ENCODE measurements around the gene ARMC12.
A peak's percentile ranks its signal among the peaks of the same experiment; 100 is the strongest.

Gene ARMC12

DNA sequence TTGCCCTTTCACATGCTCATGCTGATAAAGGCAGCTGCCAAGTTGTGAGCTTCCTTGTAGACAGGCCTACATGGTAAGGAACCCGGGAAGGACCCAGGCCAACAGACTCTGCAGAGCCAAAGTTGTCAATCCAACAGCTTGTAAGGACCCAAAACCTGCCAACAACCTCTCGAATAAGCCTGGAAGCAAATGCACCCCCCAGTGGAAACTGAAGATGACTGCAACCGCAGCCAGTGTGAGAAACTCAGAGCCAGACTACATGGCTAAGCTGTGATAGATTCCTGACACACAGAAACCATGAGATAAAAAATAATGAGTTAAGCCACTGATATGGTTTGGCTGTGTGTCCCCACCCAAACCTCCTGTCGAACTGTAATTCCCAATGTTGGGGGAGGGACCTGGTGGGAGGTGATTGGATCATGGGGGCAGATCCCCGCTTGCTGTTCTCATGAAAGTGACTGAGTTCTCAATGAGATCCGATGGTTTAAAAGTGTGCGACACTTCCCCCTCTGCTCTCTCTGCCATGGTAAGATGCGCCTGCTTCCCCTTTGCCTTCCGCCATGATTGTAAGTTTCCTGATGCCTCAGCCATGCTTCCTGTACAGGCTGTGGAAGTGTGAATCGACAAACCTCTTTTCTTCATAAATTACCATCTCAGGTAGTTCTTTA, 20.8 kb downstream of the ARMC12 start:
- peak; percentile 21 for DNase-seq (ENCODE audit: low read depth)
- TF ChIP-seq, protein P1, sequence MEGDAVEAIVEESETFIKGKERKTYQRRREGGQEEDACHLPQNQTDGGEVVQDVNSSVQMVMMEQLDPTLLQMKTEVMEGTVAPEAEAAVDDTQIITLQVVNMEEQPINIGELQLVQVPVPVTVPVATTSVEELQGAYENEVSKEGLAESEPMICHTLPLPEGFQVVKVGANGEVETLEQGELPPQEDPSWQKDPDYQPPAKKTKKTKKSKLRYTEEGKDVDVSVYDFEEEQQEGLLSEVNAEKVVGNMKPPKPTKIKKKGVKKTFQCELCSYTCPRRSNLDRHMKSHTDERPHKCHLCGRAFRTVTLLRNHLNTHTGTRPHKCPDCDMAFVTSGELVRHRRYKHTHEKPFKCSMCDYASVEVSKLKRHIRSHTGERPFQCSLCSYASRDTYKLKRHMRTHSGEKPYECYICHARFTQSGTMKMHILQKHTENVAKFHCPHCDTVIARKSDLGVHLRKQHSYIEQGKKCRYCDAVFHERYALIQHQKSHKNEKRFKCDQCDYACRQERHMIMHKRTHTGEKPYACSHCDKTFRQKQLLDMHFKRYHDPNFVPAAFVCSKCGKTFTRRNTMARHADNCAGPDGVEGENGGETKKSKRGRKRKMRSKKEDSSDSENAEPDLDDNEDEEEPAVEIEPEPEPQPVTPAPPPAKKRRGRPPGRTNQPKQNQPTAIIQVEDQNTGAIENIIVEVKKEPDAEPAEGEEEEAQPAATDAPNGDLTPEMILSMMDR (IDR thresholded peaks at IDR 0.05; ENCODE audit: low read depth, low read length, missing control alignments), result peak; percentile 69
- no peak overlapping the region for H3K4me3 ChIP-seq (ENCODE audit: low read depth, low read length)

DNA sequence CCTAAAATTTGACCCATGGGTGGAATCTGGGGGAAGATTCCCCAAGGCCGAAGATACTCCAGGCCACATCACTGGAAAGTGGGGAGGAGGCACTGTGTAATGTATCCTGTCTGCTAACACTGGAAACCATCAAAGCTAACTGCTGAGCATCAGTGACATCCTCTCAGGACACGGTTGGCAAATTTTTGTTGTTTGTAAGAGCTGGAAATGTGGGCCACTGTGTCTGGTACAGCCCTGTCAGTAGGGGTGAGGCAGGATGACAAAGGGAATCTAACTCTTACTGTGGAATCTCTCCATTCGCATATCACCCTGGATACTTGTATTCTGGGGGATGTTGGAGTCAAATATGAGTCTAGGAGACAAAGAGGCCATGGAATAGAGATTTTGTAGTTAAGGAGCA, 22.6 kb downstream of the ARMC12 start:
- no peak overlapping the region for H3K4me3 ChIP-seq (ENCODE audit: low read depth, low read length)

DNA sequence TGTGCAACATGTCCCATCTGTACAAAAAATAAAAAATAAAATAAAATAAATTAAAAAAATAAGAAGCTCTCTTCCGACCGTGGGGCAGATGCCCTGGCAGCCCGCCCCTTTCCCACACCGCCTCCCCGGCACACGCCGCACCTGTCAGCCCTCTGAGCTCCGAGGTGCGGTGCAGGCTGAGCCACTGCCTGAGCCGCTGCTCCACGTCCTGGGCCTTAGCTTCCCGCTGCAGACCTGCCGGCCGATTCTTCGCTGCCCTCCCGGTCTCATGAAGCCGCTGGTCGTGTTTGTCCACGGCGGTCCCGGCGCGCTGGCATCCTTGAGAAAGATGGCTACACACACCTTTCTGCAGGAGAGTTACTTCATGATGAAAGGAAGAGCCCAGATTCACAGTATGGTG, 28.9 kb downstream of the ARMC12 start:
- TF ChIP-seq, protein P1 (IDR thresholded peaks at IDR 0.05; ENCODE audit: low read depth, low read length, missing control alignments), result no peak
- H3K4me3 ChIP-seq (ENCODE audit: low read depth, low read length), result no peak overlapping the region
- DNase-seq (ENCODE audit: low read depth), result no peak

More for the DNA sequence above, 22.6 kb downstream of the ARMC12 start:
- DNase-seq (ENCODE audit: low read depth), result no peak
- TF ChIP-seq, protein P1 (IDR thresholded peaks at IDR 0.05; ENCODE audit: low read depth, low read length, missing control alignments), result no peak

DNA sequence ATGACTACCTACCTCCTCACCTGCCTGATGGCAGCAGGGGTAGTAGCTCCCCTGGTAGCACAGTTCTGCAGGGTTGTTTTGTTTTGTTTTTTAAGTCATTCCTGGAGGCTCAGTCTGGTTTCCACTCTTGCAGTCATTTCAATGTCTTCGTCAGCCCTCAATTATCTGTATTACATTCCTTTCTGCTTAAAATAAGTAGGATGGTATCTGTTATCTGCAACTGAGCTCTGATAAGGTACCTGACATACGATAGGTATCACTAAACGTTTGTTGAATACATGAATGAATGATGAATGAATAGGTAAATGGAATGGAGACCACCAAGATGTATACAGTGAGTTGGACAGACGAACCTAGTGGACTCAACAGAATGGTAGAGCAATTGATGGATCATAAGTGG, 32.4 kb downstream of the ARMC12 start:
- DNase-seq (ENCODE audit: low read depth), result no peak
- H3K4me3 ChIP-seq (ENCODE audit: low read depth, low read length), result no peak overlapping the region
- TF ChIP-seq, protein P1 (IDR thresholded peaks at IDR 0.05; ENCODE audit: low read depth, low read length, missing control alignments), result no peak

DNA sequence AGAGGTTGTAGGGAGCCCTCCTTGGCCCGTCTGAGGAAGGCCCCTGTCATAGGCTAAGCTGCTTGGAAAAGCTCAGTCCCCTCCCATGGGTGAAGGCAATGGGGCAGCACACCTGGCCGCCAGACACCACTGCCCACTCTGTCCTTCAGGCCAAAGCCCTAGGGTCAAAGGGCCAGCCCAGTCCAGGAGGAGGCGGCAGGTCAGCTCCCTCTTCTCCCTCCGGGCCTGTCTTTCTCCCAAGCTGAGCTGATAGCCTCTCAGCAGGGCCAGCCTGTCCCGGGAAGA, 34.5 kb downstream of the ARMC12 start:
- DNase-seq (ENCODE audit: low read depth), result no peak
- H3K4me3 ChIP-seq (ENCODE audit: low read depth, low read length), result no peak overlapping the region
- TF ChIP-seq, protein P1 (IDR thresholded peaks at IDR 0.05; ENCODE audit: low read depth, low read length, missing control alignments), result no peak

DNA sequence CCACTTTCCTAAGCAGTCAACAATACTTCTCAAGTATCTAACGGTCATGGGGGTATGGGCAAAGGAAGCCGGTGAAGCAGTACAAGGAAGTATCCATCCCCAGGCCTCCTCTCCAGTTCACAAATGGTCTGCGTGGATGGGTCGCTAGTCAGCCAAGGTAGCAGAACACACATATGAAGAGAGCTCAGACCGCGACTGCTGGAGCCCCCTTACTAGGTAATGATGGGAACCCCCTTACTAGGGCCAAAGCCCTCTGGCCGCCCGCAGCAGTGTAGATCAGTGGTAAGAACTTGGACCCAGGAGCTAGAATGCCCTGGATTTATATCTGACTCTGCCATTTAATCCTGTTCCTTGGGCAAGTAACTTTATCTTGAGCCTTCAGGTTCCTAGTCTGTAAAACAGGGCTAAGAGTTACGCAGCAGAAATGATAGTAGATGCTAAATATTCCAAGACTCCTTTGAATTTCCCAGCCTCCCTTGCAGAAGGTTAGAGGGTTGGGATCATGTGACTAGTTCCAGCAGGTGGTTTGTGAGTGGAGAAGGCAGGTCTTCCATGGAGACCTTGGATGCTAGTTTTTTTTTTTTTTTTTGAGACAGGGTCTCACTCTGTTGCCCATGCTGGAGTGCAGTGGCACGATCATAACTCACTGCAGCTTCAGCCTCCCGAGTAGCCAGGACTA, 37.4 kb downstream of the ARMC12 start:
- H3K4me3 ChIP-seq (ENCODE audit: low read depth, low read length), result no peak overlapping the region
- DNase-seq (ENCODE audit: low read depth), result no peak
- TF ChIP-seq, protein P1 (IDR thresholded peaks at IDR 0.05; ENCODE audit: low read depth, low read length, missing control alignments), result no peak

DNA sequence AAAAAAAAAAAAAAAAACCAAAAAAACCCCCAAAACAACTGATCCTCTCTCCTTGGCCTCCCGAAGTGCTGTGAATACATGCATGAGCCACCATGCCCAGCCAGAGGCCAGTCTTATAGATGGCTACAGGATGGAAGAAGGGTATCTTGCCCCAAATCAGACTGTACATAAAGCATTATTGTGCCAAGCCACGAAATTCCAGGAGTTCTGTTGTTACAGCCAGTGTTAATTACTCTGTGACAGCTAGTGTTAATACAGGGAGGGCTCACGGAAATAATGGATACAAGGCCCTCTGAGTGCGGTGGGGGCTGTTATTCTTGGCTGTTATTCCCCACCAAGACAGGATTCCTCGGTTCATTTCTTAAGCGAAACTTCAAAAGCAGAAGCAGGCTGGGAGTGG, 38.2 kb downstream of the ARMC12 start:
- no peak overlapping the region for H3K4me3 ChIP-seq (ENCODE audit: low read depth, low read length)
- DNase-seq (ENCODE audit: low read depth), result no peak
- TF ChIP-seq, protein P1 (IDR thresholded peaks at IDR 0.05; ENCODE audit: low read depth, low read length, missing control alignments), result no peak
